SU-DHL-6 (cell line): ENCODE measurements around the gene CLEC5A.

Source experiments
- H2AFZ ChIP-seq: fragments of 200-600 bp; sonication (generic); 2 replicates; pipeline ENCODE4 v1.6.1; 2014; ENCODE audit warnings: low read depth, mild to moderate bottlenecking, moderate library complexity, mixed read lengths, antibody characterized with exemption, low read length; ENCODE audit not compliant: severe bottlenecking
- H3F3A ChIP-seq: fragments of 200-600 bp; shearing (Covaris generic); 2 replicates; pipeline ENCODE4 v1.6.0; 2016; ENCODE audit warnings: antibody characterized with exemption, mild to moderate bottlenecking; ENCODE audit not compliant: insufficient read depth
- H3K27ac ChIP-seq: fragments of 200-600 bp; sonication (generic); 2 replicates; pipeline ENCODE4 v1.5.1; 2016; ENCODE audit warnings: low read depth, mild to moderate bottlenecking, low read length, moderate library complexity, mixed read lengths
- H3K27me3 ChIP-seq: fragments of 200-600 bp; sonication (generic), shearing (Covaris generic); 2 replicates; pipeline ENCODE4 v1.6.0; 2014; ENCODE audit warnings: mild to moderate bottlenecking, low read length
- H3K36me3 ChIP-seq: fragments of 200-600 bp; sonication (generic); 2 replicates; pipeline ENCODE4 v1.6.1; 2014; ENCODE audit warnings: mild to moderate bottlenecking, low read length, mixed read lengths
- H3K4me2 ChIP-seq: fragments of 300-600, 200-600 bp; shearing (Covaris generic), sonication (generic); 2 replicates; pipeline ENCODE4 v1.6.0; 2014; ENCODE audit warnings: low read length, low read depth, mild to moderate bottlenecking; ENCODE audit not compliant: poor library complexity, severe bottlenecking
- H3K4me3 ChIP-seq: fragments of 200-600 bp; sonication (generic); 2 replicates; pipeline ENCODE4 v1.5.1; 2014; ENCODE audit warnings: antibody characterized with exemption, low read length, mild to moderate bottlenecking, mixed read lengths; ENCODE audit not compliant: insufficient read depth, poor library complexity, severe bottlenecking
- H3K79me2 ChIP-seq: fragments of 200-600 bp; sonication (generic); 2 replicates; pipeline ENCODE4 v1.6.1; 2014; ENCODE audit warnings: mild to moderate bottlenecking, low read length, moderate library complexity; ENCODE audit not compliant: insufficient read depth
- H3K9ac ChIP-seq: fragments of 200-600 bp; sonication (generic); 2 replicates; pipeline ENCODE4 v1.7.0; 2014; ENCODE audit warnings: mild to moderate bottlenecking, low read length
- H3K9me2 ChIP-seq: fragments of 200-600 bp; sonication (generic); replicated peaks from 2 replicates; pipeline ENCODE4 v1.6.1; 2014; ENCODE audit warnings: low read length; ENCODE audit not compliant: insufficient read depth
- H3K9me3 ChIP-seq: fragments of 200-600 bp; sonication (generic); 2 replicates; pipeline ENCODE4 v1.6.1; 2014; ENCODE audit warnings: low read length, mixed read lengths; ENCODE audit not compliant: insufficient read depth
- H4K20me1 ChIP-seq: fragments of 200-600 bp; sonication (generic); 2 replicates; pipeline ENCODE4 v1.6.1; 2014; ENCODE audit warnings: low read depth, mild to moderate bottlenecking, antibody characterized with exemption, low read length, moderate library complexity, mixed read lengths
- EZH2phosphoT487 ChIP-seq: fragments of 200-600 bp; sonication (generic), shearing (Covaris generic); conservative IDR thresholded peaks from 2 replicates; pipeline ENCODE4 v1.6.1; 2018; ENCODE audit warnings: mild to moderate bottlenecking, antibody characterized with exemption, low read length, moderate library complexity, mixed read lengths
- TF ChIP-seq, protein P1 (sequence below): fragments of 200-600 bp; sonication (generic); IDR thresholded peaks from one replicate; pipeline ENCODE4 v1.5.1; 2017; ENCODE audit warnings: antibody characterized with exemption, mild to moderate bottlenecking, low read length, moderate library complexity; ENCODE audit not compliant: insufficient read depth, poor library complexity, severe bottlenecking

Gene CLEC5A

DNA sequence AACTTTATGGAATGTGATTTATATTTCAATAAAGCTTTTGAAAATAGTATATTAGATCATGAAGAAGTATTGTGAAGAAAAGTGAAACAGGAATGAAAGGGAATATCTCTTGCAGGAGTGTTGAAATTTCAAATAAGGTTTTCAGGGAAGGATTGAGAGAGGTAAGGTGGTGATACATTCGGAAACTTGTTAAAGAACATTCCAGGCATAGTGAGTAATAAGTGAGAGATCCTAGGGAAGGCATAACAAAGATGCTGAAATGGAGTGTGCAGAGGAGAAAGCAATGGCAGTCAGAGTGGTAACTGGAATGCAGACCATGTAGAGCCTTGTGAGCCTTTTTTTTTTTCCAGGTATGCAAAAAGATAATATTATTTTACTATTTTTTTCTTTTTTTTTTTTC lies 26.5 kb downstream of the CLEC5A start:
- TF ChIP-seq, protein P1, sequence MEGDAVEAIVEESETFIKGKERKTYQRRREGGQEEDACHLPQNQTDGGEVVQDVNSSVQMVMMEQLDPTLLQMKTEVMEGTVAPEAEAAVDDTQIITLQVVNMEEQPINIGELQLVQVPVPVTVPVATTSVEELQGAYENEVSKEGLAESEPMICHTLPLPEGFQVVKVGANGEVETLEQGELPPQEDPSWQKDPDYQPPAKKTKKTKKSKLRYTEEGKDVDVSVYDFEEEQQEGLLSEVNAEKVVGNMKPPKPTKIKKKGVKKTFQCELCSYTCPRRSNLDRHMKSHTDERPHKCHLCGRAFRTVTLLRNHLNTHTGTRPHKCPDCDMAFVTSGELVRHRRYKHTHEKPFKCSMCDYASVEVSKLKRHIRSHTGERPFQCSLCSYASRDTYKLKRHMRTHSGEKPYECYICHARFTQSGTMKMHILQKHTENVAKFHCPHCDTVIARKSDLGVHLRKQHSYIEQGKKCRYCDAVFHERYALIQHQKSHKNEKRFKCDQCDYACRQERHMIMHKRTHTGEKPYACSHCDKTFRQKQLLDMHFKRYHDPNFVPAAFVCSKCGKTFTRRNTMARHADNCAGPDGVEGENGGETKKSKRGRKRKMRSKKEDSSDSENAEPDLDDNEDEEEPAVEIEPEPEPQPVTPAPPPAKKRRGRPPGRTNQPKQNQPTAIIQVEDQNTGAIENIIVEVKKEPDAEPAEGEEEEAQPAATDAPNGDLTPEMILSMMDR, result no peak
- TF ChIP-seq EZH2phosphoT487, result no peak

DNA sequence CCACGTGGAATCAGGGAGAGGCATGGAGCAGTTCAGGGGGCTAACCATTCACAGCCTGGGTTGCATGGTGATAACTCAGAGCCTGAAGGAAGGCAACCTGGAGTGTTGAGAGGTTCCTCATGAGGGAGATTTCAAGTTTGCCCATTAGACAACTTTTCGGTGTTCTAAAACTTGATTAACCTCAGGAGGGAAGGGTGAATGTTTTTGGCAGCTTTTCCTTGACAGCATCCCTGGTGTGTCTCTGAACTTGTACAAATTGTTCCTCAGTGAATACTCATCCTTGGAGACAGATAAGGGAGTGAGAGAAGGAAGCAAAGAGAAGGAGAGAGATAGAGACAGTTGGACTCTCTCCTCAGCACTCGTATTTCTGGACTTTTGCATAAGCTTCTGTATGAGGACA lies 30.7 kb downstream of the CLEC5A start, which contains the start of gene OR9A4:
Gene OR9A4, plus strand, starts transcription at position 301 of the 400 bp plus-strand sequence. CDS start 2,477 bp downstream, outside the sequence.
- Histone ChIP-seq H2AFZ (no peak within 1 kb of the TSS), H4K20me1 (no peaks in the 10 kb centered on the region), H3K27ac (no peak within 1 kb of the TSS), H3K9me2 (no peaks in the 10 kb centered on the region), H3K4me2 (no peak within 1 kb of the TSS), H3K27me3 (no peaks in the 10 kb centered on the region), H3K4me3 (no peak within 1 kb of the TSS), H3K36me3 (no peaks in the 10 kb centered on the region), H3K79me2 (no peaks in the 10 kb centered on the region), H3K9ac (no peak within 1 kb of the TSS), H3K9me3 (no peaks in the 10 kb centered on the region), H3F3A (no peaks in the 10 kb centered on the region)
- TF ChIP-seq EZH2phosphoT487, result no peak
- TF ChIP-seq, protein P1, result no peak

More for the DNA sequence above, 26.5 kb downstream of the CLEC5A start:
- Histone ChIP-seq H2AFZ (no peak overlapping the region), H3K27me3 (no peaks in the 10 kb centered on the region), H3K4me2 (no peak overlapping the region), H3K27ac (no peak overlapping the region), H3K79me2 (no peaks in the 10 kb centered on the region), H3K9me3 (no peaks in the 10 kb centered on the region), H3F3A (no peaks in the 10 kb centered on the region), H3K4me3 (no peak overlapping the region), H4K20me1 (no peaks in the 10 kb centered on the region), H3K9me2 (no peaks in the 10 kb centered on the region), H3K9ac (no peak overlapping the region), H3K36me3 (no peaks in the 10 kb centered on the region)

DNA sequence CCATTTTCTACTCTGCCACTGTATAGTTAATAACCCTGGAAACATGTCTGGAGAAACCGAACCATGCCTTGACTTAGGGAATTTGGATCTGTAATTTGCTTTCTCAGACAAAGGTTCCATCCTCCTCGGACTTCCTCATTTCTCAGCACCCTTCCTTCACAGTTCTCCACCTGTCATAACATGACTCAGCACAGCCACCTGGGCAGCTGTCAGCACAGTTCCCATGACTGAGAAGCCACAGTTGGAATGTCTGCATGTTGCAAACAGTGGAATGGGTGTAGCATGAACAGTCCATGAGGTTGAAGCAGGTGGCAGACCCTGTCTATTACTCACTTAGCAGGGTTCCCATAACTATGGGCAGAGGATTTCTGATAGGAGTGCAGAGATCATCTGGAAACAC lies 31.2 kb downstream of the CLEC5A start:
- H3K4me2 ChIP-seq, result no peak overlapping the region
- H3K36me3 ChIP-seq, result no peaks in the 10 kb centered on the region
- H3K4me3 ChIP-seq, result no peak overlapping the region
- H3K9me2 ChIP-seq, result no peaks in the 10 kb centered on the region
- no peaks in the 10 kb centered on the region for H3K9me3 ChIP-seq
- H3K27me3 ChIP-seq, result no peaks in the 10 kb centered on the region
- TF ChIP-seq, protein P1, result no peak
- TF ChIP-seq EZH2phosphoT487, result no peak
- H3K79me2 ChIP-seq, result no peaks in the 10 kb centered on the region
- H4K20me1 ChIP-seq, result no peaks in the 10 kb centered on the region
- H3F3A ChIP-seq, result no peaks in the 10 kb centered on the region
- no peak overlapping the region for H3K9ac ChIP-seq
- no peak overlapping the region for H3K27ac ChIP-seq
- H2AFZ ChIP-seq, result no peak overlapping the region
